OCI-LY1 (cell line): ENCODE results near the gene PRF1.

Source experiments
- H2AFZ ChIP-seq: fragments of 200-600 bp; sonication (generic), shearing (Covaris generic); 2 replicates; pipeline ENCODE4 v1.6.0; 2014; ENCODE audit warnings: antibody characterized with exemption, mild to moderate bottlenecking, low read length
- H3F3A ChIP-seq: fragments of 200-600 bp; sonication (generic), shearing (Covaris generic); 2 replicates; pipeline ENCODE4 v1.6.0; 2014; ENCODE audit warnings: mild to moderate bottlenecking, antibody characterized with exemption, low read length, moderate library complexity; ENCODE audit not compliant: insufficient read depth
- H3K27ac ChIP-seq: fragments of 200-600 bp; sonication (generic); 2 replicates; pipeline ENCODE4 v1.5.1; 2014; ENCODE audit warnings: low read length, mixed run types, mild to moderate bottlenecking, low read depth; ENCODE audit not compliant: poor library complexity, severe bottlenecking
- H3K27me3 ChIP-seq: fragments of 200-600 bp; sonication (generic); 2 replicates; pipeline ENCODE4 v1.6.0; 2014; ENCODE audit warnings: antibody characterized with exemption, mild to moderate bottlenecking, low read length, moderate library complexity; ENCODE audit not compliant: insufficient read depth
- H3K36me3 ChIP-seq: fragments of 200-600 bp; sonication (generic); 2 replicates; pipeline ENCODE4 v1.6.1; 2014; ENCODE audit warnings: mild to moderate bottlenecking, antibody characterized with exemption, low read length, moderate library complexity, mixed read lengths; ENCODE audit not compliant: insufficient read depth
- H3K4me1 ChIP-seq: fragments of 200-600 bp; sonication (generic); 2 replicates; pipeline ENCODE4 v1.5.1; 2014; ENCODE audit warnings: mild to moderate bottlenecking, low read length, moderate library complexity; ENCODE audit not compliant: insufficient read depth, severe bottlenecking
- H3K4me2 ChIP-seq: fragments of 200-600 bp; sonication (generic), shearing (Covaris generic); 2 replicates; pipeline ENCODE4 v1.6.1; 2014; ENCODE audit warnings: low read length
- H3K4me3 ChIP-seq: fragments of 200-600 bp; sonication (generic); 2 replicates; pipeline ENCODE4 v1.5.1; 2014; ENCODE audit warnings: low read length, low read depth, mild to moderate bottlenecking, mixed read lengths; ENCODE audit not compliant: poor library complexity, severe bottlenecking
- H3K79me2 ChIP-seq: fragments of 200-600 bp; shearing (Covaris generic); 2 replicates; pipeline ENCODE4 v1.6.1; 2016; ENCODE audit warnings: mixed run types, low read length, mixed read lengths; ENCODE audit not compliant: insufficient read depth
- H3K9ac ChIP-seq: fragments of 200-600 bp; sonication (generic), shearing (Covaris generic); 2 replicates; pipeline ENCODE4 v1.6.1; 2014; ENCODE audit warnings: mild to moderate bottlenecking, low read length, mixed read lengths
- H3K9me2 ChIP-seq: fragments of 200-600 bp; sonication (generic), shearing (Covaris generic); 2 replicates; pipeline ENCODE4 v1.6.1; 2014; ENCODE audit warnings: low read depth, mild to moderate bottlenecking, low read length, mixed read lengths
- H3K9me3 ChIP-seq: fragments of 200-600 bp; shearing (Covaris generic); 2 replicates; pipeline ENCODE4 v1.6.1; 2014; ENCODE audit warnings: low read length, mixed read lengths
- H4K20me1 ChIP-seq: fragments of 200-600 bp; sonication (generic), shearing (Covaris generic); 2 replicates; pipeline ENCODE4 v1.6.0; 2016; ENCODE audit warnings: mild to moderate bottlenecking, low read length; ENCODE audit not compliant: insufficient read depth
- CTCF ChIP-seq: fragments of 200-600 bp; sonication (generic), shearing (Covaris generic); IDR thresholded peaks from 2 replicates; pipeline ENCODE4 v1.5.1; 2017; ENCODE audit warnings: mild to moderate bottlenecking, antibody characterized with exemption, low read length, moderate library complexity, mixed read lengths
- EZH2 ChIP-seq: fragments of 200-600 bp; sonication (generic), shearing (Covaris generic); IDR thresholded peaks from 2 replicates; pipeline ENCODE4 v1.8.0; 2017; ENCODE audit warnings: borderline replicate concordance, mixed run types, mild to moderate bottlenecking, antibody characterized with exemption, low read length, moderate library complexity, mixed read lengths

The PRF1 gene

DNA sequence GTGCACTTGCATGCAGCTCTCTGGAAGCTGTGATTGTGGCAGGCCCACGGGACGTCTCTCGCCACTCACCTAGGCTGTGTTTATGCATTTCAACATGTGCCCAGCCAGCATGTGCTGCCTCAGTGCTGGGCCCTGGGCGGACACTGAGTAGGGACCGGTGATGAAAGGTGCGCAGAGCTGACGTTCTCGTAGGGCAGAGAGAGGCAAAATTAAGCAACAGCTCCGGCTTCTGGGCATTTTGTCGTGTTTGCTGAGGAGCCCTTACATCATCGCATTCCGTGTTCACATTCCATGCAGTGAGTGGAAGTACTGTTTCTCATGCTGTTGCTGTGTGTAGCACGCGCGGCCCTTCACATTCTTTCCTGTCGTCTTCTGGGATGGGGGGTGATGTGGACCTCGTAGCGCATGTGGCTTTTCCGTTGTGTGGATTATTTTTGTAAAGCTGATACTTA lies 50.5 kb downstream of the PRF1 start:
- Histone ChIP-seq H3K4me2 (no peak overlapping the region), H3K9ac (no peak overlapping the region), H3K27me3 (no peaks in the 10 kb centered on the region), H3K36me3 (peaks cover 71% of the 10 kb centered on the region), H3K9me3 (no peaks in the 10 kb centered on the region), H4K20me1 (no peaks in the 10 kb centered on the region), H3K4me1 (peaks cover 13% of the 10 kb centered on the region), H3K9me2 (no peaks in the 10 kb centered on the region), H2AFZ (no peak overlapping the region), H3K4me3 (no peak overlapping the region), H3K27ac (no peak overlapping the region), H3F3A (no peaks in the 10 kb centered on the region), H3K79me2 (no peaks in the 10 kb centered on the region)
- no peak for TF ChIP-seq EZH2
- no peak for TF ChIP-seq CTCF

- Histone ChIP-seq H3K4me2 (no peak overlapping the region), H3K9me2 (no peaks in the 10 kb centered on the region), H3K9me3 (no peaks in the 10 kb centered on the region), H2AFZ (no peak overlapping the region), H3K27me3 (no peaks in the 10 kb centered on the region), H3K27ac (no peak overlapping the region), H3K4me1 (peaks cover 12% of the 10 kb centered on the region), H3K36me3 (peaks cover 71% of the 10 kb centered on the region), H4K20me1 (no peaks in the 10 kb centered on the region), H3K79me2 (no peaks in the 10 kb centered on the region), H3F3A (no peaks in the 10 kb centered on the region), H3K9ac (no peak overlapping the region), H3K4me3 (no peak overlapping the region)
- TF ChIP-seq EZH2 (no peak), CTCF (no peak)
Observed at GRCh38 chr10:70551466-70551865, 51.1 kb downstream of the PRF1 start.

GRCh38 chr10:70550459-70550858 lies 52.1 kb downstream of the PRF1 start:
- H3K36me3 ChIP-seq = peaks cover 74% of the 10 kb centered on the region
- H3K79me2 ChIP-seq = no peaks in the 10 kb centered on the region
- H3K27me3 ChIP-seq = no peaks in the 10 kb centered on the region
- no peak overlapping the region for H2AFZ ChIP-seq
- H3K9ac ChIP-seq = no peak overlapping the region
- H3K9me2 ChIP-seq = no peaks in the 10 kb centered on the region
- no peaks in the 10 kb centered on the region for H4K20me1 ChIP-seq
- H3F3A ChIP-seq = no peaks in the 10 kb centered on the region
- TF ChIP-seq CTCF (no peak), EZH2 (no peak)
- H3K9me3 ChIP-seq = no peaks in the 10 kb centered on the region
- no peak overlapping the region for H3K27ac ChIP-seq
- no peak overlapping the region for H3K4me2 ChIP-seq
- H3K4me3 ChIP-seq = no peak overlapping the region
- peaks cover 12% of the 10 kb centered on the region for H3K4me1 ChIP-seq
